ENCODE results near the gene HS1BP3.
A peak's percentile ranks its signal among the peaks of the same experiment; 100 is the strongest.

The HS1BP3 gene

DNA sequence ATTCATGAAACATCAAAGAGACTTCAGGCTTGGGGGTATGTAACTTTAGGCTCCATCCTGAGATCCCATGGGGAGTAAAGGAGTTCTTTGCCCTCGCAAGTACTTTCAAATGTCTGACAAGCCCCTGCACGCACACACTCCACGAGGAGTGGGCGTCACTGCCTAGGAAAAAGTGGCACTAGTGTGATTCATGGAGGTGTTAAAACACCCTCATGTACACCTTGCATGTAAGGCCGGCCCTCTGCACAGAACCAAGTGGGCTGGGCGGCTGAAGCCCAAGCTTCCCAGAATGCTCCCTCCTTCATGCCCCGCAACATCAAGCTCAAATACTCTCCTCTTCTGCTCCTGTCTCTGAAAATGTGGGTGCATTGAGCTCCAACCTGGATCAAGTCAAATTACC is 7.8 kb downstream of the HS1BP3 start:
- no peak for DNase-seq

GRCh38 chr2:20642055-20642971 is 8.6 kb downstream of the HS1BP3 start:
- DNase-seq, result peak; percentile 97

DNA sequence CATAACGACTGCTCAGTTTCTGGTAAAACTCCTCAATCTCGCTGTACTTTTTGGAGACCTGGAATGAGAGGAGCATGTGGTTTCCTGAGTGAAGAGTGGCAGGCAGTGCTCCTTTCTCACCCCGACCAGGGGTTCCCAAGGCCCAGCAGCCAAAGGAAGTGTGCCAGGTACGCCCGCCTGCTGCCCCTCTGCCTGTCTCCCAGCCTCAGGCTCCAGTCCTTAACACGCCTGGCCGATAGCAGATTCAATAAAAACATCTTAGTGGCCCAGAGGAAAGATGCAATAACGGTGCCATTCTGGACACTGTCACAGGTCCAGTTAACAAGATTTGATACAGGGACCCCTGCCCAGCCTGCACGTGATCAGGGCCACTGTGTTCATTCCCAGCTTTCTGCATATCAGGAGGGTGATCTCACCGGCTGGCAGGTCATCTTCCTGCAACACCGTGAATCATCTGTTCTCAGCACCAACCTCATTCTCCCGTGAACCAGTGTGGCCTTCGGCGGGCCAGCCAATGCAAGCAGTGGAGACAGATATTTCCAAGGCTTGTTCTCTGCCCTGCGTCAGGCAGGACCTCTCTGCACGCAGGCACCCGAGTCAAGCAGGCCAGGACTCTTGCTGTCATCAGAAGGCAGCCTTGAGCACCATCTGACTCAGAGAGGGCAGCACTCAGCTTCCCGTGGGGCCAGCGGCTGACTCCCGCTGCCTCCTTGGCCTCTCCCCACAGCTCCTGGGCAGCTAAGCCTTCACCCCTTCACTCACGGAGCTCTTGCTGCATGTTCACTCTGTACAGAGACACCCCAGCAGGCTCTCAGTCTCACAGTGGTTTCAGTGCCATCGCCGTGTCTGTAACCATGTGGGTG is 9.5 kb downstream of the HS1BP3 start:
- no peak for DNase-seq

DNA sequence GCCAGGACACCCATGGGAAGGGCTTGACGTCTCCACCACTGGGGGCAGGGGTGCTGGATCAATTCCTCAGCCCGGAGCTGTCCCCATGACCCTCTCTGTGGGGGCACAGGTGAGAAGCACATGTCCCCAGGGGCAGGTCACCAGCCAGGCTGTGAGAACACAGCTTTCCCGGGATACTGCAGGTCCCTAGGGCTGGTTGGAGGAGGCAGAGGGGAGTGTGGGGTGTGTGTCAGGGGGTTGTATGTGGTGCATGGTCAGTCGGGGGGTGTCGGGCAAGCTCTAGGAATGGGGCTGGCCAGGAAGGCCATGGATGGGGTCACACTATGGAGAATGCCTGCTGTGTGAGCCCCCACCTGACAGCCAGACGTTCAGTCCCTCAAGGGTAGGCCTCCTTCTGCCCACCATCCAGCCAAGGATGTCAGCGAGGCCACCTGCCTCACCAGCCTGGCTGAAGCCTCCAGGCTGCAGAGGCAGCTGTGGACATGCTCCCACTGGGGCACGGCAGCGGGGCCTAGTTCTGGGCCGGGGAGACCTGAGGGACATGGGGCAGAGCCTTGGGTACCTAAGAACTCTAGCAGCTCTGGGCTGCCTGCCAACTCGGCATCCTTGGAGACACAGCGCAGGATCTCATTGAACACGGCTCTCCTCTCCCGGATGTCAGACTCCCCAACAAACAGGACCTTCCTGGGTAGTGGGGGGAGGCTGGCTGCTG is 10.3 kb downstream of the HS1BP3 start:
- DNase-seq, result no peak

GRCh38 chr2:20638646-20639430 is 12.1 kb downstream of the HS1BP3 start:
- no peak for DNase-seq

GRCh38 chr2:20638014-20638413 is 12.9 kb downstream of the HS1BP3 start:
- DNase-seq, result no peak

DNA sequence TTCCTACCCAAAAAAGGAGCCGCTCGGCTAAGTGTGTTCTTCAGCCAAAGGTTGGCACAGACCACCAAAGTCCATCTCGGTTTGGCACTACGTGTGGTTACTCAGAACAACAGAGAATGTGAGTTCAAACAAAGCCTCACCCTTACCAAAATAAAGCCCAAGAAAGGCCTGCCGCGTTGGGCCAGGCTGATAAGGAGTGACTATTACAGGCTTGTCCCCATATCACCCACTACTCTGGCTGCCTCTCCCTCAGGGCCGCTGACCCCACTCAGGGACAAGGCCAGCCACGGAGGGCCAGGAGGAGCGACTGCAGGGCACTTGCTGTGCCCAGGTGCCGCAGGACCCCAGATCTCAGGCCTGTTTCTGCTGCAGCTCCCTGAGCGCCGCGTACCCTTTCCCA is 13.8 kb downstream of the HS1BP3 start:
- no peak for DNase-seq

- DNase-seq, result peak; percentile 92
Measured at GRCh38 chr2:20635675-20636584, 15.0 kb downstream of the HS1BP3 start.

DNA sequence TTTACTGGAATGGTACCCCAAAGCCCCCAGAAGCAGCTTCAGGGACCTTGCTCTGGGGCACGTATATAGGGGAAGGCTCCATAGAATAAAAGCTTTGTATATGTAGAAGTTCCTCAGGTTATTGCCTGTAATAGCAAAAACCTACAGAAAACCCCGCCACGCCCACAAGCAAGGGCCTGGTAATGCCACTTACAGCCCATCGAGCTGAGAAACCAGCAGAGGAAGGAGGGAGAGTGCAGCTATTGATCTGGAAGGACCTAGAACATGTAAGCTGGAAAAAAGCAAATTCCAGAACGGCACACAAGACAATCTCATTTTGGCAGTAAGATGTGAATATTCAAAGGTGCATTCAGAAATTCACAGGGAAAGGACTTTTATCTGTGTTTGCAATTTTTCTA is 15.8 kb downstream of the HS1BP3 start:
- no peak for DNase-seq

DNA sequence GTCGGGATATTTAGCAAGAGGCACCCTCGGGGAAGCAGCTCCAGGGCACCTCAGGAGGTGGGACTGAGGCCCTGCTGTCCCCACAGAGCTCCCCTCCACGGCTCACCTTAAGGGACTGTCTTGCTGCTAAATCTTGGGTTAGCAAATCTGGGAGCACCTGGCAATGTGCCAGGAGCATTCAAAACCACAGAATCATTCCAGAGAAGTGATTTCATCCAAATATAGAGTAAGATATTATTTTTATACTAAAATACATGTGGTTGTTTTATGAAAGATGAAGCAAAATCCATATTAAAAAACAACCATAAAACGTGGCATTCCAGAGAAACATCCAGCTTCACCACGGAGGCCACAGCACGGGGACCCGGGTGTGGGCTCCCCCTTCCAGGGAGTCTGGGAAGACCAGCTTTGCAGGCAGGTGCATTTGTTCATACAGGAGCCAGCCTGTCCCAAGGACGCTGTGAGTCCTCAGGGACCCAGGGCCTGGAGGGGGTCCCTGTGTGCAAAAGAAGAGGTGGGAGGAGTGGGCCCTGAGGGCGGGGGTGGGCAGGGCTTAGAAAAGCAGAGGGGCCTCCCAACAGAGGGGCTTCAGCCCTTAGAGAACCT is 16.3 kb downstream of the HS1BP3 start:
- no peak for DNase-seq

DNA sequence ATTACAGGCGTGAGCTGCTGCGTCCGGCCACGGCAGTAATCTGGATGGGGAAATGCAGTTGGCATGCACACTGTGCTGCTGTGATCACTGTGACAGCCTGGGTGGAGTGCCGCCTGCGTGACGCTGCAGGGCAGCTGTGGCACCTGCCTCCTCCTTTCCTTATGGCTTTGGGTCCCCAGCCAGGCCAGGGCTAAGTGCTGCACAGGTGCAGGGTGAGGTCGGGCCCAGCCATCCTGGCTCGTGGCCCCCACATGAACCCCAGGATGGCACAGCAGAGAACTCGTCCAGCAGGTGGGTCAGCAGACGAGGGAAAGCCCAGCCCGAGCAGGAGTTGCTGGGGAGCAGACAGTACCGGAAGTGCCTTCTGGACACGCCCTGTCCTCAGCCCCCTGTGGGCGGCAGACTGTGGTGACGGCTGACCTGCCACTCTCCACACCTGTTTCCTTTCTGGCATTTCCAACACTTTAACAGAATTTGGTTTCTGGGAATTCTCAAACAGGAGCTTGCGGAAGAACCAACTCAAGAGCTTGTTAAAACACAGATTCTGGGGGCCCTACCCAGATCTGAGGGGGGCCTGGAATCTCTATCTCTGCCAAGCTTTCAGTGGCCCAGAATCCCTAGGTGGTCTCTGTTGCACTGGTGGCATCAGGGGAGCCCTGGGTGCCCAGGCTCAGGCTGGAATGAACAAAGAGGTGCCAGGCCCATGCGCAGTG is 16.9 kb downstream of the HS1BP3 start:
- no peak for DNase-seq

GRCh38 chr2:20633001-20633400 is 17.9 kb downstream of the HS1BP3 start:
- DNase-seq, result no peak

GRCh38 chr2:20632446-20632990 is 18.4 kb downstream of the HS1BP3 start:
- DNase-seq, result no peak

DNA sequence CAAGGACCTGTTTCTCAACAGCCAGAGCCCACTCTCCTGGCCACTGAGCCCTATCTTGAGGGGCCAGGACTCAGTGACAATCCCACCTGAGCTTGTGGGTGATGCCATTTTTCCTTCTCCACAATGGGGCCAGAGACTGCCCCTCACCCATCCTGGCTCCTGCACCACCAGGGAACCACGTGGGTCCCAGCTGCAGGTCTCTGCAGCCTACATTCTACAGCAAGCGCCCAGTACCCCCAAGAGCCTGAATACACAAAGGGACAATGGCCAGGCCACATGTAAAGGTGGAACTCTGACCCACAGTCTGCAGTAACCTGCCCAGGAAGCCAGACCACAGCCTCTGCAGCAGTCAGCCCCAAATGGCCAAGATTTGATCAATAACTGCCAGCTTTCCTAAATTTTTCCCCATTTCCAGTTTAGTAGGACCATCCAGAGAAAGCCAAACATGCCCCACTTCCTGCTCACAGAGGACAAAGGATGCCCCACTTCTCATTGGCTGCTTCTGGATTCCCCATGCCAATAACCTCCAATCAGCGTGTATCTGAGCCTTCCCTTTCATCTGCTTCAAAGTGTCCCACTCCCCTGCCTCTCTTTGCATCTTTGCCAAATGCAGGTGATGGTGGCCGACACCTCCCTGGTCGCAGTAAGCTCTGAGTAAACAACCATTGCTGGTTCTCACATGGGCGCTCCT is 19.1 kb downstream of the HS1BP3 start:
- no peak for DNase-seq

GRCh38 chr2:20630967-20631366 is 19.9 kb downstream of the HS1BP3 start:
- DNase-seq, result no peak

GRCh38 chr2:20629581-20630171 is 21.2 kb downstream of the HS1BP3 start:
- DNase-seq, result no peak

DNA sequence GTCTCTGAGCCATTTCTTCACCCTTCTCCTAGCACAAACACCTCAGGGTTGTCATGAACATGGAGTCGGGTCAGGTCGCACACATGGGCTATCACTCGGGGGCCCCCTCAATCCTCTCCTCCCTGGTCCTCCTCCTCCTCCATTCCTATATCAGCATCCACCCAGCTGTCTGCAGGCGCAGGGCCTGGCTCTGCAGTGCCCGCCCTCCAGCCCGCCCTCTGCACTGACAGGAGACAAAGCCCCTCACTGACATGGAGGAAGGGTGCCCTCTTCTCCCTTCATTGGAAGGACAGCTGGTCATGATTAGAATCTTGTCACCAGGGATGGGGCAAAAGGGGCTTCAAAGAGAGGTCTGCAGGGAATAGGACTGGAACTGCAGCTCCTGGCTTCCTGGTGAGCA is 21.7 kb downstream of the HS1BP3 start:
- DNase-seq, result no peak

GRCh38 chr2:20627712-20628380 is 23.1 kb downstream of the HS1BP3 start:
- DNase-seq, result no peak

Measured in 8988T (cell line).